HepG2 (cell line): ENCODE measurements around the gene SAMD10. TPM values are rescaled to one million over a fixed set of nuclear protein-coding genes. Genes with fewer than 3 reads are reported as not detected.
A peak's percentile ranks its signal among the peaks of the same experiment; 100 is the strongest.

Experiments used
- ATAD3A ChIP-seq: sonication (generic); formaldehyde crosslinking; IDR thresholded peaks from 2 replicates; pipeline ENCODE4 v1.4.0; 2020; ENCODE audit warnings: missing genetic modification reagents
- CBX2 ChIP-seq, 2 experiments: fragments of 200-600 bp in 1 of 2; sonication (generic); formaldehyde crosslinking in 1 of 2; IDR thresholded peaks; 2 replicates each; pipeline versions ENCODE4 v1.7.0 to v1.8.1; 2018 to 2022; ENCODE audit warnings: low read depth in 2 of 2, low read length in 1 of 2, mild to moderate bottlenecking in 1 of 2, missing genetic modification reagents in 1 of 2
- CENPX ChIP-seq: sonication (generic); formaldehyde crosslinking; IDR thresholded peaks from 2 replicates; pipeline ENCODE4 v1.9.0; 2021; ENCODE audit warnings: mild to moderate bottlenecking, missing genetic modification reagents, moderate library complexity
- DPF2 ChIP-seq: sonication (generic); formaldehyde crosslinking; IDR thresholded peaks from 2 replicates; pipeline ENCODE4 v1.4.0; 2020; ENCODE audit warnings: mild to moderate bottlenecking, low read depth, missing genetic modification reagents, borderline replicate concordance
- EEA1 ChIP-seq: sonication (generic); formaldehyde crosslinking; IDR thresholded peaks from 2 replicates; pipeline ENCODE4 v1.5.1; 2020; ENCODE audit warnings: mild to moderate bottlenecking, missing genetic modification reagents, borderline replicate concordance
- ELF4 ChIP-seq: sonication (generic); formaldehyde crosslinking; IDR thresholded peaks from 2 replicates; pipeline ENCODE4 v1.5.0; 2020; ENCODE audit warnings: missing genetic modification reagents, mild to moderate bottlenecking, moderate library complexity, borderline replicate concordance
- GZF1 ChIP-seq: sonication (generic); formaldehyde crosslinking; IDR thresholded peaks from 2 replicates; pipeline ENCODE4 v1.5.1; 2020; ENCODE audit warnings: mild to moderate bottlenecking, missing genetic modification reagents
- IRF2 ChIP-seq: IDR thresholded peaks from 2 replicates; pipeline ENCODE4 v1.6.1; 2018; ENCODE audit warnings: missing genetic modification reagents, missing compliant biosample characterization
- MIER2 ChIP-seq: IDR thresholded peaks from 2 replicates; pipeline ENCODE4 v1.6.1; 2016; ENCODE audit warnings: missing biosample characterization, missing genetic modification reagents
- NFATC3 ChIP-seq: sonication (generic); formaldehyde crosslinking; IDR thresholded peaks from 2 replicates; pipeline ENCODE4 v1.5.1; 2020; ENCODE audit warnings: mild to moderate bottlenecking, missing genetic modification reagents
- NONO ChIP-seq, 2 experiments: fragments of 450-650 bp in 1 of 2; sonication (generic) in 1 of 2; formaldehyde crosslinking in 1 of 2; IDR thresholded peaks in 1 of 2; conservative IDR thresholded peaks in 1 of 2; 2 replicates each; pipeline versions ENCODE4 v1.6.1 to v1.8.0; 2017 to 2022; ENCODE audit warnings: mild to moderate bottlenecking in 1 of 2, missing genetic modification reagents in 1 of 2, moderate library complexity in 1 of 2
- NRL ChIP-seq: sonication (generic); formaldehyde crosslinking; IDR thresholded peaks from 2 replicates; pipeline ENCODE4 v1.5.0; 2020; ENCODE audit warnings: missing genetic modification reagents, mild to moderate bottlenecking, moderate library complexity, borderline replicate concordance
- PAX8 ChIP-seq: sonication (generic); formaldehyde crosslinking; IDR thresholded peaks from 2 replicates; pipeline ENCODE4 v1.8.0; 2022; ENCODE audit warnings: mild to moderate bottlenecking, missing genetic modification reagents, borderline replicate concordance
- RAD51 ChIP-seq: fragments of 450-650 bp; IDR thresholded peaks from 2 replicates; pipeline ENCODE4 v1.6.1; 2016; ENCODE audit warnings: borderline replicate concordance
- RFXAP ChIP-seq: sonication (generic); formaldehyde crosslinking; IDR thresholded peaks from 2 replicates; pipeline ENCODE4 v1.4.0; 2020; ENCODE audit warnings: missing genetic modification reagents, borderline replicate concordance
- YEATS4 ChIP-seq: sonication (generic); formaldehyde crosslinking; IDR thresholded peaks from 2 replicates; pipeline ENCODE4 v1.4.0; 2020; ENCODE audit warnings: missing genetic modification reagents, borderline replicate concordance
- ZEB1 ChIP-seq: IDR thresholded peaks from 2 replicates; pipeline ENCODE4 v1.6.1; 2012; ENCODE audit warnings: mild to moderate bottlenecking, low read depth, inconsistent platforms; ENCODE audit not compliant: insufficient replicate concordance
- ZNF10 ChIP-seq: sonication (generic); formaldehyde crosslinking; IDR thresholded peaks from 2 replicates; pipeline ENCODE4 v1.4.0; 2020; ENCODE audit warnings: mild to moderate bottlenecking, low read depth, missing genetic modification reagents, borderline replicate concordance
- ZNF34 ChIP-seq: sonication (generic); formaldehyde crosslinking; IDR thresholded peaks from 2 replicates; pipeline ENCODE4 v1.4.0; 2020; ENCODE audit warnings: mild to moderate bottlenecking, missing genetic modification reagents, borderline replicate concordance
- ZNF660 ChIP-seq: sonication (generic); formaldehyde crosslinking; IDR thresholded peaks from 2 replicates; pipeline ENCODE4 v1.5.1; 2020; ENCODE audit warnings: mild to moderate bottlenecking, low read depth, missing genetic modification reagents, borderline replicate concordance
- ZNF7 ChIP-seq: IDR thresholded peaks from 2 replicates; pipeline ENCODE4 v1.6.1; 2016; ENCODE audit warnings: missing biosample characterization, missing genetic modification reagents
- polyA plus RNA-seq, 8 experiments: library from polyadenylated mRNA; depleted of rRNA in 3 of 8; stranded (reverse) in 7 of 8; unstranded in 1 of 8; fragments of >200 nt; fragmentation: Illumina TruSeq in 4 of 8; extraction: Trizol in 4 of 8; gene quantifications; 2 replicates each; pipeline versions ENCODE4 v1.2.1 to v1.2.3, GENCODE V29; 2011 to 2016; ENCODE audit warnings: low read depth in 4 of 8, missing spikeins in 1 of 8, mixed read lengths in 1 of 8; ENCODE audit not compliant: insufficient read depth in 1 of 8
- total RNA-seq, 5 experiments: library from RNA; depleted of rRNA; stranded (reverse); fragments of >200 nt; fragmentation: Illumina TruSeq; extraction: Trizol; gene quantifications; 2 replicates each; pipeline ENCODE4 v1.2.3, GENCODE V29; 2016; ENCODE audit warnings: low read depth in 1 of 5
- TF ChIP-seq, protein P1 (sequence below): sonication (generic); formaldehyde crosslinking; IDR thresholded peaks from 2 replicates; pipeline ENCODE4 v1.5.0; 2020; ENCODE audit warnings: mild to moderate bottlenecking, missing genetic modification reagents
- TF ChIP-seq, protein P2 (sequence below): sonication (generic); formaldehyde crosslinking; IDR thresholded peaks from 2 replicates; pipeline ENCODE4 v1.8.0; 2022; ENCODE audit warnings: missing genetic modification reagents, mild to moderate bottlenecking, borderline replicate concordance
- TF ChIP-seq, protein P3 (sequence below): sonication (generic); formaldehyde crosslinking; IDR thresholded peaks from 2 replicates; pipeline ENCODE4 v1.4.0; 2020; ENCODE audit warnings: low read depth, mild to moderate bottlenecking, missing genetic modification reagents
- TF ChIP-seq, protein P4 (sequence below): sonication (generic); formaldehyde crosslinking; IDR thresholded peaks from 2 replicates; pipeline ENCODE4 v1.8.1; 2023; ENCODE audit warnings: missing genetic modification reagents, inconsistent platforms, borderline replicate concordance

SAMD10 gene
- total and polyA plus RNA-seq, 2 of the 13 experiments (the other 11 are each of a cell fraction or from before 2014, with no cell fraction given), result 6.1 to 11.0 TPM

DNA sequence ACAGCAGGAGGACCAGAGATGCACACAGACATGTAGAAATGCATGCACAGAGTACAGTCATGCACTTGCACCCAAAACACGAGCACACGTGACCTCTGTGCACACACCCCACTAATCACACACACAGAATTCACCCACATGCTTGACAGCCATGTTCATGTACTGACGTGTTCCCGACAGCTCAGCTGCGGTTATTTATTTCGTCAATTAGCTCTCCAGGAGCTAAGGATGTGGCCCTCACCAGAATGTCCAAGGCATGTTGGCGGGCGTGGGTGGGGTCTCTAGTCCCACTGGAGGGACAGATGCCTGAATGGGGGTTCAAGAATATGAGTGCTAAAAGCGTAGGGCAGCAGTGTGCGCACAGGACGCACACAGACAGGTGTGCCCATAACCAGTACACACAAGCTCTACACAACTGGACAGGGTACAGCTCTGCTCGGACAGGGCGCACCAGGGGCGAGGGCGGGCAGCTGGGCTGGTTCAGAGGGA, 919 bp upstream of the SAMD10 start (continued):
- TF ChIP-seq, protein P1, sequence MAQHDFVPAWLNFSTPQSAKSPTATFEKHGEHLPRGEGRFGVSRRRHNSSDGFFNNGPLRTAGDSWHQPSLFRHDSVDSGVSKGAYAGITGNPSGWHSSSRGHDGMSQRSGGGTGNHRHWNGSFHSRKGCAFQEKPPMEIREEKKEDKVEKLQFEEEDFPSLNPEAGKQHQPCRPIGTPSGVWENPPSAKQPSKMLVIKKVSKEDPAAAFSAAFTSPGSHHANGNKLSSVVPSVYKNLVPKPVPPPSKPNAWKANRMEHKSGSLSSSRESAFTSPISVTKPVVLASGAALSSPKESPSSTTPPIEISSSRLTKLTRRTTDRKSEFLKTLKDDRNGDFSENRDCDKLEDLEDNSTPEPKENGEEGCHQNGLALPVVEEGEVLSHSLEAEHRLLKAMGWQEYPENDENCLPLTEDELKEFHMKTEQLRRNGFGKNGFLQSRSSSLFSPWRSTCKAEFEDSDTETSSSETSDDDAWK, result no peak
- TF ChIP-seq IRF2 (CRISPR knock-in tag) (no peak), CBX2 (IDR thresholded peaks at IDR 0.05; ENCODE audit: low read depth, low read length) (no peak), CBX2 (CRISPR knock-in tag; IDR thresholded peaks at IDR 0.05; ENCODE audit: low read depth) (no peak; the same call in 1 of the 2 replicates), PAX8 (CRISPR knock-in tag) (0 out of 2 replicates have a peak, but pooled peaks have one; percentile 5), ZNF7 (no peak), NRL (CRISPR knock-in tag) (no peak; the same call in 1 of the 2 replicates), NONO (IDR thresholded peaks at IDR 0.05) (no peak), NONO (CRISPR knock-in tag; conservative IDR thresholded peaks at IDR 0.05) (no peak), EEA1 (CRISPR knock-in tag) (peak; percentile 8; the same call in 1 of the 2 replicates), DPF2 (CRISPR knock-in tag) (peak; percentile 30; the same call in 1 of the 2 replicates), NFATC3 (0 out of 2 replicates have a peak, but pooled peaks have one; percentile 37), ZNF10 (CRISPR knock-in tag) (0 out of 2 replicates have a peak, but pooled peaks have one; percentile 6), RFXAP (CRISPR knock-in tag) (peak; percentile 27; the same call in 1 of the 2 replicates), GZF1 (CRISPR knock-in tag) (no peak), ELF4 (CRISPR knock-in tag) (no peak), ZNF34 (CRISPR knock-in tag) (0 out of 2 replicates have a peak, but pooled peaks have one; percentile 21), MIER2 (CRISPR knock-in tag) (no peak), ZEB1 (peak; percentile 14), RAD51 (0 out of 2 replicates have a peak, but pooled peaks have one; percentile 10), CENPX (CRISPR knock-in tag) (no peak), ZNF660 (no peak), YEATS4 (no peak), ATAD3A (CRISPR knock-in tag) (no peak)
- TF ChIP-seq, protein P2, sequence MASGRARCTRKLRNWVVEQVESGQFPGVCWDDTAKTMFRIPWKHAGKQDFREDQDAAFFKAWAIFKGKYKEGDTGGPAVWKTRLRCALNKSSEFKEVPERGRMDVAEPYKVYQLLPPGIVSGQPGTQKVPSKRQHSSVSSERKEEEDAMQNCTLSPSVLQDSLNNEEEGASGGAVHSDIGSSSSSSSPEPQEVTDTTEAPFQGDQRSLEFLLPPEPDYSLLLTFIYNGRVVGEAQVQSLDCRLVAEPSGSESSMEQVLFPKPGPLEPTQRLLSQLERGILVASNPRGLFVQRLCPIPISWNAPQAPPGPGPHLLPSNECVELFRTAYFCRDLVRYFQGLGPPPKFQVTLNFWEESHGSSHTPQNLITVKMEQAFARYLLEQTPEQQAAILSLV (CRISPR knock-in tag), result 0 out of 2 replicates have a peak, but pooled peaks have one; percentile 2
- TF ChIP-seq, protein P3, sequence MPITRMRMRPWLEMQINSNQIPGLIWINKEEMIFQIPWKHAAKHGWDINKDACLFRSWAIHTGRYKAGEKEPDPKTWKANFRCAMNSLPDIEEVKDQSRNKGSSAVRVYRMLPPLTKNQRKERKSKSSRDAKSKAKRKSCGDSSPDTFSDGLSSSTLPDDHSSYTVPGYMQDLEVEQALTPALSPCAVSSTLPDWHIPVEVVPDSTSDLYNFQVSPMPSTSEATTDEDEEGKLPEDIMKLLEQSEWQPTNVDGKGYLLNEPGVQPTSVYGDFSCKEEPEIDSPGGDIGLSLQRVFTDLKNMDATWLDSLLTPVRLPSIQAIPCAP, result 0 out of 2 replicates have a peak, but pooled peaks have one; percentile 10
- TF ChIP-seq, protein P4, sequence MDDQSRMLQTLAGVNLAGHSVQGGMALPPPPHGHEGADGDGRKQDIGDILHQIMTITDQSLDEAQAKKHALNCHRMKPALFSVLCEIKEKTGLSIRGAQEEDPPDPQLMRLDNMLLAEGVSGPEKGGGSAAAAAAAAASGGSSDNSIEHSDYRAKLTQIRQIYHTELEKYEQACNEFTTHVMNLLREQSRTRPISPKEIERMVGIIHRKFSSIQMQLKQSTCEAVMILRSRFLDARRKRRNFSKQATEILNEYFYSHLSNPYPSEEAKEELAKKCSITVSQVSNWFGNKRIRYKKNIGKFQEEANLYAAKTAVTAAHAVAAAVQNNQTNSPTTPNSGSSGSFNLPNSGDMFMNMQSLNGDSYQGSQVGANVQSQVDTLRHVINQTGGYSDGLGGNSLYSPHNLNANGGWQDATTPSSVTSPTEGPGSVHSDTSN, result 0 out of 2 replicates have a peak, but pooled peaks have one; percentile 25
